HCT116 (cell line): ENCODE data around the gene IGF2BP1.

Source experiments
- CTCF ChIP-seq, 3 experiments: fragments of 200-600 bp in 1 of 3; sonication (generic) in 1 of 3; IDR thresholded peaks in 2 of 3; conservative IDR thresholded peaks in 1 of 3; 2 replicates each; pipeline ENCODE4 v1.5.1; 2012 to 2017; ENCODE audit warnings: low read depth in 2 of 3, low read length in 2 of 3, antibody characterized with exemption in 1 of 3, borderline replicate concordance in 1 of 3, control low read depth in 1 of 3, mild to moderate bottlenecking in 1 of 3, mixed read lengths in 1 of 3, mixed run types in 1 of 3, moderate library complexity in 1 of 3; ENCODE audit not compliant: insufficient read depth in 1 of 3
- EZH2 ChIP-seq: fragments of 200-600 bp; sonication (generic); IDR thresholded peaks from 2 replicates; pipeline ENCODE4 v1.6.1; 2017; ENCODE audit warnings: antibody characterized with exemption, mixed run types
- EZH2phosphoT487 ChIP-seq: fragments of 200-600 bp; IDR thresholded peaks from 2 replicates; pipeline ENCODE4 v1.6.1; 2018; ENCODE audit warnings: antibody characterized with exemption, borderline replicate concordance
- JUND ChIP-seq: IDR thresholded peaks from 2 replicates; pipeline ENCODE4 v1.6.1; 2012
- POLR2AphosphoS5 ChIP-seq: IDR thresholded peaks from 2 replicates; pipeline ENCODE4 v1.6.1; 2011; ENCODE audit warnings: mild to moderate bottlenecking, low read depth, low read length, moderate library complexity
- YY1 ChIP-seq: IDR thresholded peaks from 2 replicates; pipeline ENCODE4 v1.6.1; 2011; ENCODE audit warnings: low read length, low read depth, moderate library complexity, mild to moderate bottlenecking; ENCODE audit not compliant: insufficient replicate concordance; ENCODE audit errors: extremely low read depth
- ZFX ChIP-seq: fragments of 450-650 bp; IDR thresholded peaks from 2 replicates; pipeline ENCODE4 v1.6.1; 2017

- TF ChIP-seq YY1: peak; percentile 84
- no peak for TF ChIP-seq EZH2
- TF ChIP-seq CTCF (IDR thresholded peaks at IDR 0.05 in 2 of 3, conservative IDR thresholded peaks at IDR 0.05 in 1 of 3; ENCODE audit: borderline replicate concordance in 1 of 3, insufficient read depth in 1 of 3, low read depth in 2 of 3, low read length in 2 of 3): peak; percentile 79 to 98 (median 92)
- TF ChIP-seq ZFX: no peak
- TF ChIP-seq EZH2phosphoT487: no peak
- TF ChIP-seq JUND: no peak
- no peak for TF ChIP-seq POLR2AphosphoS5
These were observed 35.1 kb downstream of the IGF2BP1 start for GRCh38 chr17:49031965-49032928.
